Neutrophil (primary cell): Measurements from ENCODE around the gene MINAR1.

Source experiments
- H3K27ac ChIP-seq: fragments of 200-600 bp; sonication (generic); 2 replicates; pipeline ENCODE4 v1.5.1; 2016; ENCODE audit warnings: mild to moderate bottlenecking, moderate library complexity
- H3K27me3 ChIP-seq: fragments of 200-600 bp; sonication (generic); 2 replicates; pipeline ENCODE4 v1.6.0; 2016; ENCODE audit warnings: mild to moderate bottlenecking
- H3K36me3 ChIP-seq: fragments of 200-600 bp; sonication (generic); 2 replicates; pipeline ENCODE4 v1.5.1; 2017
- H3K4me1 ChIP-seq, 2 experiments: fragments of 200-600 bp in 1 of 2; sonication (generic) in 1 of 2; 1 replicate in 1 of 2; 2 replicates in 1 of 2; pipeline versions ENCODE4 v1.5.1 to v1.6.1; 2013 to 2016; ENCODE audit warnings: low read depth in 1 of 2, low read length in 1 of 2, mild to moderate bottlenecking in 1 of 2, moderate library complexity in 1 of 2; ENCODE audit not compliant: control insufficient read depth in 1 of 2, insufficient read depth in 1 of 2
- H3K4me3 ChIP-seq, 2 experiments: fragments of 200-600 bp in 1 of 2; sonication (generic) in 1 of 2; 1 replicate in 1 of 2; 2 replicates in 1 of 2; pipeline ENCODE4 v1.5.1; 2013 to 2016; ENCODE audit warnings: low read depth in 1 of 2, low read length in 1 of 2, mild to moderate bottlenecking in 1 of 2, moderate library complexity in 1 of 2
- H3K9me3 ChIP-seq: fragments of 200-600 bp; sonication (generic); 2 replicates; pipeline ENCODE4 v1.5.1; 2016
- TF ChIP-seq, protein P1 (sequence below): fragments of 200-600 bp; sonication (generic); IDR thresholded peaks from 2 replicates; pipeline ENCODE4 v1.5.1; 2016; ENCODE audit warnings: antibody characterized with exemption

Gene MINAR1

DNA sequence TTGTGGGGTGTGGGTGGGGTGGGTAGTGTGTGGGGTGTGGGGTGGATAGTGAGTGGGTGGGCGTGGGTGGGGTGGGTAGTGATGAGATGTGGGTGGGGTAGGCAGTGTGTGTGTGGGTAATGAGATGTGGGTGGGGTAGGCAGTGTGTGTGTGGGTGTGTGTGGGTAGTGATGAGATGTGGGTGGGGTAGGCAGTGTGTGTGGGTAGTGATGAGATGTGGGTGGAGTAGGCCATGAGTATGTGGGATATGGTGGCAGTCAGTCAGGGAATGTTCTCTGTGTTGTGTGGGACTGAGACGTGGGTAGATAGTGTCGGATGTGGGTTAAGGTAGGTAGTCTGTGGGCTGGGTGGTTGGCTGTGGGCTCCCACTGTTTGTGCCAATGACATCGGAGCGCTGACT is 7.1 kb downstream of the MINAR1 start:
- peaks cover 57% of the 10 kb centered on the region for H3K27me3 ChIP-seq
- no peak overlapping the region for H3K27ac ChIP-seq
- no peaks in the 10 kb centered on the region for H3K9me3 ChIP-seq
- no peak overlapping the region for H3K4me3 ChIP-seq
- TF ChIP-seq, protein P1, sequence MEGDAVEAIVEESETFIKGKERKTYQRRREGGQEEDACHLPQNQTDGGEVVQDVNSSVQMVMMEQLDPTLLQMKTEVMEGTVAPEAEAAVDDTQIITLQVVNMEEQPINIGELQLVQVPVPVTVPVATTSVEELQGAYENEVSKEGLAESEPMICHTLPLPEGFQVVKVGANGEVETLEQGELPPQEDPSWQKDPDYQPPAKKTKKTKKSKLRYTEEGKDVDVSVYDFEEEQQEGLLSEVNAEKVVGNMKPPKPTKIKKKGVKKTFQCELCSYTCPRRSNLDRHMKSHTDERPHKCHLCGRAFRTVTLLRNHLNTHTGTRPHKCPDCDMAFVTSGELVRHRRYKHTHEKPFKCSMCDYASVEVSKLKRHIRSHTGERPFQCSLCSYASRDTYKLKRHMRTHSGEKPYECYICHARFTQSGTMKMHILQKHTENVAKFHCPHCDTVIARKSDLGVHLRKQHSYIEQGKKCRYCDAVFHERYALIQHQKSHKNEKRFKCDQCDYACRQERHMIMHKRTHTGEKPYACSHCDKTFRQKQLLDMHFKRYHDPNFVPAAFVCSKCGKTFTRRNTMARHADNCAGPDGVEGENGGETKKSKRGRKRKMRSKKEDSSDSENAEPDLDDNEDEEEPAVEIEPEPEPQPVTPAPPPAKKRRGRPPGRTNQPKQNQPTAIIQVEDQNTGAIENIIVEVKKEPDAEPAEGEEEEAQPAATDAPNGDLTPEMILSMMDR, result no peak
- no peaks in the 10 kb centered on the region for H3K4me1 ChIP-seq
- no peaks in the 10 kb centered on the region for H3K36me3 ChIP-seq

DNA sequence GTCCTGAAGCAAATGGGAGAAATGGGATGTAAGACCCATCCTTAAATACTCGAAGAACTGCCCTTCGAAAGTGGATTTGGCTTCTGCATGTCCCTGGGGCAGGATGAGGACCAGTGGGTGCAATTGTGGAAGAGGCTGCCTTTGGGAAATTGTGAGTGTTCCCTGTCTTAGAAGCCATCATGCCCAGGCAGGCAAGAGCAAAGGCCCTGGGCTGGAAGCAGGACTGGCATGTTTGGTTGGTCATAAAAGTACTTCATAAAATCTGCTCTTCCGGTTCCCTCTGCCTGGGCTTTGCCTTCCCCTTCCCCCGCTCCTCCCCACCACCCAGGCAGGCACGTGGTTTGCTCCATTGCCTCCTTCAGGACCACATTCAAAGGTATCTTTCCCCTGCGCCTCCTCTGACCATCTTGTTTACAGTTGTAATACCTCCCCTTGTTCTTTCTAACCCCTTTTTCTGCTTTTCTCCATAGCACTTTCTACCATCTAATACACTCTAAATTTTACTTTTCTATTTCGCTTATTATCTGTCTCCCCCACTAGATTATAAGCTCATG is 8.3 kb downstream of the MINAR1 start:
- no peaks in the 10 kb centered on the region for H3K4me1 ChIP-seq
- TF ChIP-seq, protein P1, result no peak
- no peaks in the 10 kb centered on the region for H3K9me3 ChIP-seq

GRCh38 chr15:79442911-79443310 is 10.8 kb downstream of the MINAR1 start:
- no peaks in the 10 kb centered on the region for H3K36me3 ChIP-seq

More for the DNA sequence above, 8.3 kb downstream of the MINAR1 start:
- H3K27me3 ChIP-seq, result peaks cover 45% of the 10 kb centered on the region
- no peak overlapping the region for H3K27ac ChIP-seq
- H3K4me3 ChIP-seq, result no peak overlapping the region
- H3K36me3 ChIP-seq, result no peaks in the 10 kb centered on the region

GRCh38 chr15:79447060-79447459 is 14.9 kb downstream of the MINAR1 start:
- TF ChIP-seq, protein P1, result no peak
- no peaks in the 10 kb centered on the region for H3K9me3 ChIP-seq

More at GRCh38 chr15:79442911-79443310, 10.8 kb downstream of the MINAR1 start:
- Histone ChIP-seq H3K27me3 (peaks cover 40% of the 10 kb centered on the region), H3K4me1 (no peaks in the 10 kb centered on the region), H3K27ac (no peak overlapping the region), H3K9me3 (no peaks in the 10 kb centered on the region), H3K4me3 (no peak overlapping the region)
- TF ChIP-seq, protein P1, result no peak

DNA sequence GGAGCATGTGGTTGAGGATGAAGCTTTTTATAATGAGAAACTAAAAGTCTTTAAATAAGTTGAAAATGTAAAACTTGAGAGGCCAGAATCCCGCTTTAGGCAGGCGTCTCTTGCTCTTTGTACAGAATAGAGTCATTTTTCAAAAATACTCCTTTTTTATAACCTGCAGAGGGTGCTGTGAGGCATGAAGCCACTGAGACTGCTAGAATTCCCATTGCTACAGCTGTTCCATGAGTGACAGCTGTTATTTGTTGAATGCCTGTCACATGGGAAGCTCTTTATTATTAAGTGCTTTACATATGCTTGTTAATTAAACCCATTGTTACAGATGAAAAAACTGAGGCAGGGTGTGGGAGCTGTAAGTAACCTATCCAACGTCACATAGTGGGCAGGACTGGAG is 18.5 kb downstream of the MINAR1 start:
- TF ChIP-seq, protein P1, result no peak
- Histone ChIP-seq H3K36me3 (no peaks in the 10 kb centered on the region), H3K27ac (no peak overlapping the region), H3K27me3 (peaks cover 90% of the 10 kb centered on the region), H3K9me3 (no peaks in the 10 kb centered on the region), H3K4me1 (no peaks in the 10 kb centered on the region), H3K4me3 (no peak overlapping the region)

More at GRCh38 chr15:79447060-79447459, 14.9 kb downstream of the MINAR1 start:
- no peaks in the 10 kb centered on the region for H3K36me3 ChIP-seq
- H3K27me3 ChIP-seq, result peaks cover 62% of the 10 kb centered on the region
- no peak overlapping the region for H3K4me3 ChIP-seq
- H3K4me1 ChIP-seq, result no peaks in the 10 kb centered on the region
- no peak overlapping the region for H3K27ac ChIP-seq
